Kidney (tissue), 14 donors: ENCODE data around the gene ARL8A. TPM values are rescaled to one million over a fixed set of nuclear protein-coding genes. Genes with fewer than 3 reads are reported as not detected.

Experiments
- DNase-seq, 5 donors: peaks; one replicate each; pipeline ENCODE4 v3.0.0-alpha.2; 2013 to 2020
- FAIRE-seq: peaks from 2 replicates; lab custom pipeline; 2012; peaks lifted over from hg19 to GRCh38; lab: Jason Lieb, UNC
- H3K27ac ChIP-seq, 2 donors: one replicate each; pipeline ENCODE4 v1.7.0; 2013; ENCODE audit warnings: low read depth in 2 of 2, low read length in 2 of 2, inconsistent platforms in 1 of 2
- H3K27me3 ChIP-seq: one replicate; pipeline ENCODE4 v1.7.1; 2013; ENCODE audit warnings: low read length, inconsistent platforms; ENCODE audit not compliant: control insufficient read depth, insufficient read depth
- H3K36me3 ChIP-seq, 3 donors: one replicate each; pipeline versions ENCODE4 v1.7.0 to v1.7.1; 2013; ENCODE audit warnings: low read length in 3 of 3, control low read depth in 1 of 3, inconsistent platforms in 1 of 3; ENCODE audit not compliant: insufficient read depth in 3 of 3, control insufficient read depth in 2 of 3
- H3K4me1 ChIP-seq, 3 donors: one replicate each; pipeline versions ENCODE4 v1.7.0 to v1.7.1; 2013; ENCODE audit warnings: low read length in 3 of 3, inconsistent platforms in 1 of 3, low read depth in 1 of 3; ENCODE audit not compliant: control insufficient read depth in 2 of 3, insufficient read depth in 2 of 3
- H3K4me3 ChIP-seq, 3 donors: one replicate each; pipeline versions ENCODE4 v1.7.0 to v1.8.1; 2013; ENCODE audit warnings: low read length in 3 of 3, control low read depth in 1 of 3, inconsistent platforms in 1 of 3
- H3K9ac ChIP-seq, 3 donors: one replicate each; pipeline versions ENCODE4 v1.7.0 to v1.7.1; 2013; ENCODE audit warnings: low read length in 3 of 3, control low read depth in 1 of 3, inconsistent platforms in 1 of 3
- H3K9me3 ChIP-seq, 3 donors: one replicate each; pipeline versions ENCODE4 v1.7.0 to v1.7.1; 2013; ENCODE audit warnings: low read length in 3 of 3, control low read depth in 1 of 3, inconsistent platforms in 1 of 3; ENCODE audit not compliant: control insufficient read depth in 2 of 3, insufficient read depth in 1 of 3
- intact Hi-C: fragments of 100-400 bp; cut with DNase I; formaldehyde crosslinking; loops from one replicate; pipeline ENCODE4 v1.11.1; 2022
- polyA plus RNA-seq: library from polyadenylated mRNA; stranded (reverse); fragments of 350-450 nt; fragmentation: Illumina TruSeq; extraction: RNeasy Lipid Tissue Mini Kit (QIAGEN cat#74804); gene quantifications from one replicate; pipeline ENCODE4 v1.2.3, GENCODE V29; 2014; ENCODE audit warnings: low read depth, low replicate concordance; ENCODE audit not compliant: insufficient read depth
- total RNA-seq: library from RNA; stranded (reverse); fragmentation: NEBNext Ultra II Directional; extraction: Animal tissue kit (Norgen Biotek cat#: 25700); gene quantifications from one replicate; pipeline ENCODE4 v1.2.1, GENCODE V29; 2021
- TF ChIP-seq, protein P1 (sequence below): IDR thresholded peaks from 3 replicates; pipeline ENCODE4 v1.5.1; 2012; ENCODE audit warnings: mild to moderate bottlenecking, moderate library complexity, borderline replicate concordance; ENCODE audit not compliant: insufficient read depth; ENCODE audit errors: extremely low read depth
- donor health status: control.
- donor health status: control.
- donor health status: control.
- donor health status: control.
- donor health status: control.
- donor health status: DM: yes; HTN: yes; CAD: no.
- donor health status: Normal renal cell carcinoma (clear cell type).

ARL8A gene
- total and polyA plus RNA-seq, 2 donors from 2014 or later, result 60.8 to 72.2 TPM

DNA sequence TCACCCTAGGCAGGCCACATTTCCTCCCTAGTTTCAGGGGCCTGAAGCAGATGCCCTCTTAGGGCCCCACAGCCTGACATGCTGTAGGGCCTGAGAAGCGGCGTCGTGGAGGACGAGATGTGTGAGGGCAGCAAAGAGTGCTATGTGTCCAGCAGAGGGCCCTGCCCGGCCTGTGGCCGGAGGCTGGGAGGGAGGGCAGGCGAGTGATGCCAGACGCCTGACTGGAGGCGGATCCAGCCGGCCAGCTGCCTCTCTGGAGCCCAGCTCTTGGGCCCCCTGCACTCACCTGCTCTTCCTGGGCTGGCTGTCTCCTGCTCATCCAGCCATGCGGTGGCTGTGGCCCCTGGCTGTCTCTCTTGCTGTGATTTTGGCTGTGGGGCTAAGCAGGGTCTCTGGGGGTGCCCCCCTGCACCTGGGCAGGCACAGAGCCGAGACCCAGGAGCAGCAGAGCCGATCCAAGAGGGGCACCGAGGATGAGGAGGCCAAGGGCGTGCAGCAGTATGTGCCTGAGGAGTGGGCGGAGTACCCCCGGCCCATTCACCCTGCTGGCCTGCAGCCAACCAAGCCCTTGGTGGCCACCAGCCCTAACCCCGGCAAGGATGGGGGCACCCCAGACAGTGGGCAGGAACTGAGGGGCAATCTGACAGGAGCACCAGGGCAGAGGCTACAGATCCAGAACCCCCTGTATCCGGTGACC is 21.8 kb downstream of the ARL8A start, which contains the start of gene GPR37L1:
Gene GPR37L1 (plus strand): TSS at position 279 of the 697 bp plus-strand sequence. CDS start 47 bp downstream, at position 326.
- DNase-seq, result peak in 3 of 5 donors; percentile 69 to 77 (median 75)
- H3K27ac ChIP-seq, result no peak within 1 kb of the TSS
- TF ChIP-seq, protein P1, sequence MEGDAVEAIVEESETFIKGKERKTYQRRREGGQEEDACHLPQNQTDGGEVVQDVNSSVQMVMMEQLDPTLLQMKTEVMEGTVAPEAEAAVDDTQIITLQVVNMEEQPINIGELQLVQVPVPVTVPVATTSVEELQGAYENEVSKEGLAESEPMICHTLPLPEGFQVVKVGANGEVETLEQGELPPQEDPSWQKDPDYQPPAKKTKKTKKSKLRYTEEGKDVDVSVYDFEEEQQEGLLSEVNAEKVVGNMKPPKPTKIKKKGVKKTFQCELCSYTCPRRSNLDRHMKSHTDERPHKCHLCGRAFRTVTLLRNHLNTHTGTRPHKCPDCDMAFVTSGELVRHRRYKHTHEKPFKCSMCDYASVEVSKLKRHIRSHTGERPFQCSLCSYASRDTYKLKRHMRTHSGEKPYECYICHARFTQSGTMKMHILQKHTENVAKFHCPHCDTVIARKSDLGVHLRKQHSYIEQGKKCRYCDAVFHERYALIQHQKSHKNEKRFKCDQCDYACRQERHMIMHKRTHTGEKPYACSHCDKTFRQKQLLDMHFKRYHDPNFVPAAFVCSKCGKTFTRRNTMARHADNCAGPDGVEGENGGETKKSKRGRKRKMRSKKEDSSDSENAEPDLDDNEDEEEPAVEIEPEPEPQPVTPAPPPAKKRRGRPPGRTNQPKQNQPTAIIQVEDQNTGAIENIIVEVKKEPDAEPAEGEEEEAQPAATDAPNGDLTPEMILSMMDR, result peak; percentile 49
- no peaks in the 10 kb centered on the region for H3K36me3 ChIP-seq
- no peak for FAIRE-seq
- no peaks in the 10 kb centered on the region for H3K9me3 ChIP-seq
- H3K4me1 ChIP-seq, result no peaks in the 10 kb centered on the region
- no peak within 1 kb of the TSS for H3K9ac ChIP-seq
- intact Hi-C loops, result no loop called here
- H3K4me3 ChIP-seq, result no peak within 1 kb of the TSS
- no peaks in the 10 kb centered on the region for H3K27me3 ChIP-seq

DNA sequence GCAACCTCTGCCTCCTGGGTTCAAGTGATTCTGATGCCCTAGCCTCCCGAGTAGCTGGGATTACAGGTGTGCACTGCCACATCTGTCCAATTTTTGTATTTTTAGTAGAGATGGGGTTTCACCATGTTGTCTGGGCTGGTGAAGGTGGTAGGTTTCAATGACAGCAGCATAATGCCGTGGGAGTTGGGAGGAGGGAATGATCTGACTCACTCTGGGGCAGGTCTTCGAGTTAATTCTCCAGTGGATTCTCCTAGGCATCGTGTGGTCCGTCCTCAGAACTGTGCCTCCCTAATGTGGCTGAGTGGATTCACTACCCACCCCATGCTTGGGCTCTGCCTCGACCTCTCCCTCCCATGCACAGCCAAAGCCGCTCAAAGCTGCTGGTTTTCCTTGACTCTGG is 23.5 kb downstream of the ARL8A start:
- no peaks in the 10 kb centered on the region for H3K27me3 ChIP-seq
- intact Hi-C loops, result no loop called here
- H3K9me3 ChIP-seq, result no peaks in the 10 kb centered on the region
- no peak overlapping the region for H3K27ac ChIP-seq
- no peak for DNase-seq
- no peak overlapping the region for H3K9ac ChIP-seq
- no peaks in the 10 kb centered on the region for H3K4me1 ChIP-seq
- H3K36me3 ChIP-seq, result no peaks in the 10 kb centered on the region
- TF ChIP-seq, protein P1, result no peak
- H3K4me3 ChIP-seq, result no peak overlapping the region
- FAIRE-seq, result no peak

DNA sequence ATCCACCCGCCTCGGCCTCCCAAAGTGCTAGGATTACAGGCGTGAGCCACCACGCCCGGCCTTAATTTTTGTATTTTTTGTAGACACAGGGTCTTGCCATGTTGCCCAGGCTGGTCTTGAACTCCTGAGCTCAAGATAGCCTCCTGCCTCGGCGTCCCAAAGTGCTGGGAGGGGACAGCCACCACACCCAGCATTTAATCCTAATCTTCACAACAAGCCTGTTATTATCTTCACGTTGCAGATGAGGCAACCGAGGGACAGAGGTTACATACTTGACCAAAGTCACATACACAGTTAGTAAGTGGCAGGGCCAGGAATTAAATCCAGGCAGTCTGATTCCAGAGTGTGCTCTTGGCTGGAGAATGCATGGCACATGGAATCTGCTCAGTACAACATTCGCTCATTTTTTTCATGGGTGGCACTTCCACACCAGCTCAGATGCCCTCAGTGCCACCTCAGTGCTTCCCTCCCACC is 26.6 kb downstream of the ARL8A start:
- DNase-seq, result no peak
- Histone ChIP-seq H3K36me3 (no peaks in the 10 kb centered on the region), H3K27me3 (no peaks in the 10 kb centered on the region), H3K4me1 (peaks cover 0 to 10% (median 5%) of the 10 kb centered on the region in 3 donors), H3K27ac (no peak overlapping the region), H3K9ac (no peak overlapping the region), H3K4me3 (no peak overlapping the region), H3K9me3 (no peaks in the 10 kb centered on the region)
- intact Hi-C loops, result no loop called here
- TF ChIP-seq, protein P1, result no peak
- no peak for FAIRE-seq
